Daoy (cell line): ENCODE measurements around the gene USP17L30. TPM values are rescaled to one million over a fixed set of nuclear protein-coding genes. Genes with fewer than 3 reads are reported as not detected.
"Not testable (repeated sequence)": the region's sequence is repeated elsewhere in the genome, so short reads cannot be mapped to it uniquely, and the experiment has no call there.

Source experiments
- DNase-seq: peaks from one replicate; pipeline ENCODE4 v3.0.0-alpha.2; 2015; ENCODE audit warnings: low read depth
- total RNA-seq: library from RNA; depleted of rRNA; stranded (reverse); fragments of >200 nt; shearing (Covaris generic); gene quantifications from 2 replicates; pipeline ENCODE4 v1.2.3, GENCODE V29; 2014; rRNA removed

USP17L30 gene
- total RNA-seq = not detected in 2 replicates

GRCh38 chr4:9362829-9363228, at the start of gene USP17L30:
TSS of gene USP17L30 (plus strand) at chr4:9363129. CDS start at chr4:9363129, 0 bp downstream.
- not testable (repeated sequence) for DNase-seq

GRCh38 chr4:9324191-9324590, 38.7 kb upstream of the USP17L30 start:
- not testable (repeated sequence) for DNase-seq

DNA sequence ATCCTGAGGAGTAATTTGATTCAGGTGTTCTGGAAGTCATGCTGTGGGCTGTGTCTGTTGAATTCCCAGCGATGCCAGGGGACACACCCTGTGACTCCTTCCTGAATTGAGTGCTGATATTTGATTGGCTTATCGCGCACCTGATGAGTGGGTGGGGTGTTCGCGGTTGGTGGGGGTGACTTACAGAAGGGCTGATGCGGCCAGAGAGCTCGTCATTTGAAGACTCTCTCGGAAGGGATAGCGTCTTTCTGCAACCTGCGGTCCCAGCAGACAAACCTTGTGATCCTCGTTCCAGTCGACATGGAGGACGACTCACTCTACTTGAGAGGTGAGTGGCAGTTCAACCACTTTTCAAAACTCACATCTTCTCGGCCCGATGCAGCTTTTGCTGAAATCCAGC, 38.1 kb upstream of the USP17L30 start, which contains the start of gene USP17L24:
Gene USP17L24, plus strand, starts transcription at position 301 of the 400 bp plus-strand sequence. Its CDS starts 0 bp downstream, at position 301.
- DNase-seq = not testable (repeated sequence)

DNA sequence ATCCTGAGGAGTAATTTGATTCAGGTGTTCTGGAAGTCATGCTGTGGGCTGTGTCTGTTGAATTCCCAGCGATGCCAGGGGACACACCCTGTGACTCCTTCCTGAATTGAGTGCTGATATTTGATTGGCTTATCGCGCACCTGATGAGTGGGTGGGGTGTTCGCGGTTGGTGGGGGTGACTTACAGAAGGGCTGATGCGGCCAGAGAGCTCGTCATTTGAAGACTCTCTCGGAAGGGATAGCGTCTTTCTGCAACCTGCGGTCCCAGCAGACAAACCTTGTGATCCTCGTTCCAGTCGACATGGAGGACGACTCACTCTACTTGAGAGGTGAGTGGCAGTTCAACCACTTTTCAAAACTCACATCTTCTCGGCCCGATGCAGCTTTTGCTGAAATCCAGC, 33.3 kb upstream of the USP17L30 start, which contains the start of gene USP17L25:
Gene USP17L25, plus strand, starts transcription at position 301 of the 400 bp plus-strand sequence. Its CDS starts 0 bp downstream, at position 301.
- not testable (repeated sequence) for DNase-seq

DNA sequence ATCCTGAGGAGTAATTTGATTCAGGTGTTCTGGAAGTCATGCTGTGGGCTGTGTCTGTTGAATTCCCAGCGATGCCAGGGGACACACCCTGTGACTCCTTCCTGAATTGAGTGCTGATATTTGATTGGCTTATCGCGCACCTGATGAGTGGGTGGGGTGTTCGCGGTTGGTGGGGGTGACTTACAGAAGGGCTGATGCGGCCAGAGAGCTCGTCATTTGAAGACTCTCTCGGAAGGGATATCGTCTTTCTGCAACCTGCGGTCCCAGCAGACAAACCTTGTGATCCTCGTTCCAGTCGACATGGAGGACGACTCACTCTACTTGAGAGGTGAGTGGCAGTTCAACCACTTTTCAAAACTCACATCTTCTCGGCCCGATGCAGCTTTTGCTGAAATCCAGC, 28.6 kb upstream of the USP17L30 start, which contains the start of gene USP17L26:
Gene USP17L26, plus strand, starts transcription at position 301 of the 400 bp plus-strand sequence. Its CDS starts 0 bp downstream, at position 301.
- not testable (repeated sequence) for DNase-seq

- DNase-seq = not testable (repeated sequence)
These were observed 23.8 kb upstream of the USP17L30 start, which contains the start of gene USP17L5 for GRCh38 chr4:9339103-9339502. TSS of gene USP17L5 (plus strand) at chr4:9339403. CDS start at chr4:9339403, 0 bp downstream.

- not testable (repeated sequence) for DNase-seq
These were observed 19.1 kb upstream of the USP17L30 start, which contains the start of gene USP17L27 for GRCh38 chr4:9343848-9344247. TSS of gene USP17L27 (plus strand) at chr4:9344148. CDS start at chr4:9344148, 0 bp downstream.

GRCh38 chr4:9348593-9348992, 14.3 kb upstream of the USP17L30 start, which contains the start of gene USP17L28:
TSS of gene USP17L28 (plus strand) at chr4:9348893. CDS start at chr4:9348893, 0 bp downstream.
- not testable (repeated sequence) for DNase-seq

DNA sequence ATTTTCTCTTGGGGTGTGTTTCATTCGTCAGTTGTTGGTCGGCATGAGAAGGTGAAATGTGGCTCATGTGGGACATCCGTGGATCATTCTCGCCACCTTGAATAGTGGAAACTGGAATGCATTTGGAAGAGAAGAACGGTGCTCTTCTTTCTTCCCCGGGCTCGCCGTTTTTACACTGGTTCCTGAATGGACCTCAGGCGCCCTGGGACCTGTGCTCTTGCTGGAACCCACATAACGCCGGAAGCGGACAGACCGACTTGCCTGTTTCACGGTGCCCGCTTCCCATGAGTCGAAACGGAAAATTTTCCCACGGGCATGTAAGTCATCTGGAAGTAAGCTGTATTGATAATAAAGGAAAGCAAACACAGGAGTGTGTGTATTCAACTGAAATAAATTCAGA, 12.1 kb upstream of the USP17L30 start:
- DNase-seq = not testable (repeated sequence)

GRCh38 chr4:9353338-9353737, 9.6 kb upstream of the USP17L30 start, which contains the start of gene USP17L29:
TSS of gene USP17L29 (plus strand) at chr4:9353638. CDS start at chr4:9353638, 0 bp downstream.
- not testable (repeated sequence) for DNase-seq

DNA sequence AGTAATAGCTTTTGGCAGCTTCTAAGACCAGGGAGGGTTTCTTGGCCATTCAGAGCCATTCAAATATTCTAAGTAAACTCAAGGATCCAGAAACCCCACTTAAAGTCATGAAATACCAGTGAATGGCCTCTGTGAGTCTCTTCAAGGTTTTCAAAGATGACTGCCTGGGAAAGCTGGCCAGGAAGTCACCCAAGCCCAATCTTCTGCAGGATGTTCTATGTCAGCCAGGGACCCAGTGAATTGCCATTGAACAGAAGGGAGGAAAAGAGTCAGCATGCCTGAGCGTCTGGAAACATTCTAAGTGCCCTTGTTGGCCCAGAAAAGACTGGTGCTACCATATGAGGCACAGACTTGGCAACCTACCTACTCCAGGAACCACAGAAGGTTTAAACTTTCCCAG, 17.0 kb downstream of the USP17L30 start:
- not testable (repeated sequence) for DNase-seq

- DNase-seq = not testable (repeated sequence)
These were observed 18.1 kb downstream of the USP17L30 start for GRCh38 chr4:9381012-9381534.

GRCh38 chr4:9384126-9384525, 21.2 kb downstream of the USP17L30 start:
- no peak for DNase-seq

DNA sequence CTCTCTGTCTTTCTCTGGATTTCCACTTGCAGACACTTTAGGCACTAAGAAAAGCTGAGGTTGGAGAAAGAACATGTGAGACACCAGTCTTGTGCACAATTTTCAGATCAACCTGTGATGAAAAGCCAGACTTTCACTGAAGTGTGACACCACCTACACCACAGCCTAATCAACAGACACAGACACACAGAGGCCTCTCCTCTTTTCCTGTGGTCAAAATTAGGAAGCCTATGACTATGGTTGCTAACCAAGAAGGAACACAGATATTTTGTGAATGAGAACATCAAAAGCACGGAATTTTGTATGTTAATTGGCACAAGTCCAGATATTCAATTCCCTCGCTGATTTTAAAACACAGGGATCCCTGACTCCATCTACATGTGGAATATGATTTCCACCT, 26.1 kb downstream of the USP17L30 start:
- not testable (repeated sequence) for DNase-seq

- DNase-seq = not testable (repeated sequence)
These were observed 42.8 kb downstream of the USP17L30 start for GRCh38 chr4:9405774-9406173.

DNA sequence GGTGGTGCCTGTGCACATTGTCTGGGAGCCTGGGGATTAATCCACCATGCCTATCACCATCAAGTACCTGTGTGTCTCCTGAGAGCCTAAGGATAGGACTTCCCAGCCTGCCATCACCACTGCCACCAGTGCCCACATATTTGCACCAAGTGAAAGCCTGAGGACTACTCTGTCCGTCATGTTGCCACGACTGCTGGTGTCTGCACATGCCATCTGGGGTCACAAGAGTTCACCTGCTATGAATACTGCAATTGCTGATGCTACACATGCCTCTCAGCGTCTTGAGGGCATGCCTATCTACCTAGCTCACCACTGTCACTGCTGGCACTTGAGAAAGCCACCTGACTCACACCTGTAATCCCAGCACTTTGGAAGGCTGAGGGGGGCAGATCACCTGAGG, 43.6 kb downstream of the USP17L30 start:
- not testable (repeated sequence) for DNase-seq

DNA sequence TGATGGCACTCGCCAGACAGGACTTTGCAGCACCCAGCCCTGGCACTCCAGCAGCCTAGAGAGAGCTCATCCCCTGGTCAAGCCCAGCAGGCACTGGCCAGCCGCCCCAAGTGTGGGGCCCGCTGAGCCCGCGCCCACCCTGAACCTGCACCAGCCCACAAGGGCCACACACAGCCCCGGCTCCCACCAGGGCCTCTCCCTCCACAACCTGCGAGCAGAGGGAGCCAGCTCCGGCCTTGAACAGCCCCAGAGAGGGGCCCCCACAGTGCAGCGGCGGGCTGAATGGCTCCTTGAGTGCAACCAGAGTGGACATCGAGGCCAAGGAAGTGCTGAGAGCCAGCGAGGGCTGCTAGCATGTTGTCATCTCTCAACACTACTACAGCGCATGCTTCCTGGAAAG, 46.9 kb downstream of the USP17L30 start:
- no peak for DNase-seq

Other genes with a start within 250 kb of the USP17L30 start
- gene FAM90A26, start 192.7 kb upstream of the USP17L30 start, total RNA-seq = not detected in 2 replicates
- gene USP17L10, start 152.5 kb upstream of the USP17L30 start, total RNA-seq = not detected in 2 replicates
- not detected in 2 replicates for gene USP17L11, start 147.7 kb upstream of the USP17L30 start, total RNA-seq
- not detected in 2 replicates for gene USP17L12, start 143.0 kb upstream of the USP17L30 start, total RNA-seq
- gene USP17L13, start 138.2 kb upstream of the USP17L30 start, total RNA-seq = not detected in 2 replicates
- 0.34 TPM in 1 of 2 replicates, not detected in the other for gene USP17L15, start 128.7 kb upstream of the USP17L30 start, total RNA-seq
- gene USP17L17, start 119.2 kb upstream of the USP17L30 start, total RNA-seq = not detected in 2 replicates
- not detected in 2 replicates for gene USP17L18, start 114.5 kb upstream of the USP17L30 start, total RNA-seq
- not detected in 2 replicates for gene USP17L19, start 109.8 kb upstream of the USP17L30 start, total RNA-seq
- not detected in 2 replicates for gene USP17L20, start 105.0 kb upstream of the USP17L30 start, total RNA-seq
- not detected in 2 replicates for gene USP17L21, start 100.3 kb upstream of the USP17L30 start, total RNA-seq
- gene USP17L22, start 95.5 kb upstream of the USP17L30 start, total RNA-seq = not detected in 2 replicates
- not detected in 2 replicates for gene USP17L24, start 38.0 kb upstream of the USP17L30 start, total RNA-seq
- gene USP17L25, start 33.2 kb upstream of the USP17L30 start, total RNA-seq = not detected in 2 replicates
- gene USP17L26, start 28.5 kb upstream of the USP17L30 start, total RNA-seq = not detected in 2 replicates
- gene USP17L5, start 23.7 kb upstream of the USP17L30 start, total RNA-seq = not detected in 2 replicates
- gene USP17L27, start 19.0 kb upstream of the USP17L30 start, total RNA-seq = not detected in 2 replicates
- gene USP17L28, start 14.2 kb upstream of the USP17L30 start, total RNA-seq = not detected in 2 replicates
- gene USP17L29, start 9.5 kb upstream of the USP17L30 start, total RNA-seq = not detected in 2 replicates
- gene DEFB131A, start 81.3 kb downstream of the USP17L30 start, total RNA-seq = not detected in 2 replicates